ENCODE results near the gene ODC1.

- TF ChIP-seq EZH2 (IDR thresholded peaks at IDR 0.05; ENCODE audit: borderline replicate concordance, low read depth, low read length, severe bottlenecking) = no peak
- TF ChIP-seq, protein P1, sequence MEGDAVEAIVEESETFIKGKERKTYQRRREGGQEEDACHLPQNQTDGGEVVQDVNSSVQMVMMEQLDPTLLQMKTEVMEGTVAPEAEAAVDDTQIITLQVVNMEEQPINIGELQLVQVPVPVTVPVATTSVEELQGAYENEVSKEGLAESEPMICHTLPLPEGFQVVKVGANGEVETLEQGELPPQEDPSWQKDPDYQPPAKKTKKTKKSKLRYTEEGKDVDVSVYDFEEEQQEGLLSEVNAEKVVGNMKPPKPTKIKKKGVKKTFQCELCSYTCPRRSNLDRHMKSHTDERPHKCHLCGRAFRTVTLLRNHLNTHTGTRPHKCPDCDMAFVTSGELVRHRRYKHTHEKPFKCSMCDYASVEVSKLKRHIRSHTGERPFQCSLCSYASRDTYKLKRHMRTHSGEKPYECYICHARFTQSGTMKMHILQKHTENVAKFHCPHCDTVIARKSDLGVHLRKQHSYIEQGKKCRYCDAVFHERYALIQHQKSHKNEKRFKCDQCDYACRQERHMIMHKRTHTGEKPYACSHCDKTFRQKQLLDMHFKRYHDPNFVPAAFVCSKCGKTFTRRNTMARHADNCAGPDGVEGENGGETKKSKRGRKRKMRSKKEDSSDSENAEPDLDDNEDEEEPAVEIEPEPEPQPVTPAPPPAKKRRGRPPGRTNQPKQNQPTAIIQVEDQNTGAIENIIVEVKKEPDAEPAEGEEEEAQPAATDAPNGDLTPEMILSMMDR (IDR thresholded peaks at IDR 0.05; ENCODE audit: borderline replicate concordance, extremely low read depth, low read length, poor library complexity, severe bottlenecking) = no peak
Observed at GRCh38 chr2:10454505-10454904, 6.4 kb upstream of the ODC1 start.
